Measurements from ENCODE around the gene CTNND2. TPM values are rescaled to one million over a fixed set of nuclear protein-coding genes. Genes with fewer than 3 reads are reported as not detected.

Gene CTNND2
- total RNA-seq, 1 experiment from 2014 or later = not detected

DNA sequence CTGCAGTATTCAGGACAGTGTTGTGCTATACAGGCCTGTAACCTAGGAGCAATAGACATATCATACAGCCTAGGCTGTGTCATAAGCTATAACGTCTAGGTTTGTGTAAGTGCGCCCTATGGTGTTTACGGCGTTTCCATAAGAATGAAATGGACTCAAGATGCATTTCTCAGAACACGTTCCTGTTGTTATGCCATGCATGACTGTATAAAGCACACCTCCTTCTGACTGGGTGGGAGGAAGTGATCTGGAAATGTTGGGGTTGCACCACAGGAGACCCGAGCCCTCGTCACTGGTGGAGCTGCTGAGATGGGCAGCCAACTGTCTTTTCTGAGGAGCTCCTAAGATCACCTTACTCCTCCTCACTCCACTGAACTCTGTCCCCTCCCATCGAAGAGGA is 751.9 kb downstream of the CTNND2 start:
- no peaks in the 10 kb centered on the region for H3K4me1 ChIP-seq (ENCODE audit: insufficient read depth, low read length, poor library complexity, severe bottlenecking)
- H3K36me3 ChIP-seq (ENCODE audit: insufficient read depth, low read length, poor library complexity, severe bottlenecking) = no peaks in the 10 kb centered on the region
- TF ChIP-seq EZH2 (IDR thresholded peaks at IDR 0.05; ENCODE audit: borderline replicate concordance, low read depth, low read length, poor library complexity, severe bottlenecking) (no peak), CTCF (conservative IDR thresholded peaks at IDR 0.05; ENCODE audit: low read depth, low read length) (no peak)
- POLR2A ChIA-PET (ENCODE audit: low non-redundant PET) = no interaction called here
- CTCF ChIA-PET = no interaction called here
- DNase-seq (ENCODE audit: low spot score) = no peak
- intact Hi-C loops (cut with micrococcal nuclease; ENCODE audit: unreplicated experiment) = no loop called here
- BruUV-seq (replicated peaks) = no TSS peak
- no peaks in the 10 kb centered on the region for H3K9me3 ChIP-seq (ENCODE audit: low read depth, low read length, poor library complexity, severe bottlenecking)
- H3K4me3 ChIP-seq (ENCODE audit: low read depth, low read length, poor library complexity, severe bottlenecking) = no peak overlapping the region
- H3K27ac ChIP-seq (ENCODE audit: low read depth, low read length, poor library complexity, severe bottlenecking) = no peak overlapping the region
- H3K27me3 ChIP-seq (replicated peaks; ENCODE audit: insufficient read depth, low read depth, low read length, poor library complexity) = peaks cover 11% of the 10 kb centered on the region

- BruUV-seq (replicated peaks) = no TSS peak
- Histone ChIP-seq H3K27ac (ENCODE audit: low read depth, low read length, poor library complexity, severe bottlenecking) (no peak overlapping the region), H3K36me3 (ENCODE audit: insufficient read depth, low read length, poor library complexity, severe bottlenecking) (no peaks in the 10 kb centered on the region), H3K27me3 (replicated peaks; ENCODE audit: insufficient read depth, low read depth, low read length, poor library complexity) (peaks cover 11% of the 10 kb centered on the region), H3K9me3 (ENCODE audit: low read depth, low read length, poor library complexity, severe bottlenecking) (no peaks in the 10 kb centered on the region), H3K4me1 (ENCODE audit: insufficient read depth, low read length, poor library complexity, severe bottlenecking) (no peaks in the 10 kb centered on the region), H3K4me3 (ENCODE audit: low read depth, low read length, poor library complexity, severe bottlenecking) (no peak overlapping the region)
- intact Hi-C loops (cut with micrococcal nuclease; ENCODE audit: unreplicated experiment) = no loop called here
- no peak for TF ChIP-seq CTCF (conservative IDR thresholded peaks at IDR 0.05; ENCODE audit: low read depth, low read length)
- no peak for TF ChIP-seq EZH2 (IDR thresholded peaks at IDR 0.05; ENCODE audit: borderline replicate concordance, low read depth, low read length, poor library complexity, severe bottlenecking)
- ChIA-PET CTCF (no interaction called here), POLR2A (ENCODE audit: low non-redundant PET) (no interaction called here)
- no peak for DNase-seq (ENCODE audit: low spot score)
Observed at GRCh38 chr5:11150976-11151375, 753.3 kb downstream of the CTNND2 start.

- H3K4me1 ChIP-seq (ENCODE audit: insufficient read depth, low read length, poor library complexity, severe bottlenecking) = no peaks in the 10 kb centered on the region
- no peaks in the 10 kb centered on the region for H3K36me3 ChIP-seq (ENCODE audit: insufficient read depth, low read length, poor library complexity, severe bottlenecking)
- no peak overlapping the region for H3K27ac ChIP-seq (ENCODE audit: low read depth, low read length, poor library complexity, severe bottlenecking)
- no TSS peak for BruUV-seq (replicated peaks)
- ChIA-PET POLR2A (ENCODE audit: low non-redundant PET) (no interaction called here), CTCF (no interaction called here)
- no peaks in the 10 kb centered on the region for H3K9me3 ChIP-seq (ENCODE audit: low read depth, low read length, poor library complexity, severe bottlenecking)
- intact Hi-C loops (cut with micrococcal nuclease; ENCODE audit: unreplicated experiment) = no loop called here
- no peak for DNase-seq (ENCODE audit: low spot score)
- no peak overlapping the region for H3K4me3 ChIP-seq (ENCODE audit: low read depth, low read length, poor library complexity, severe bottlenecking)
- TF ChIP-seq EZH2 (IDR thresholded peaks at IDR 0.05; ENCODE audit: borderline replicate concordance, low read depth, low read length, poor library complexity, severe bottlenecking) (no peak), CTCF (conservative IDR thresholded peaks at IDR 0.05; ENCODE audit: low read depth, low read length) (no peak)
- peaks cover 7% of the 10 kb centered on the region for H3K27me3 ChIP-seq (replicated peaks; ENCODE audit: insufficient read depth, low read depth, low read length, poor library complexity)
Observed at GRCh38 chr5:11148810-11149539, 755.3 kb downstream of the CTNND2 start.

All from A673 (cell line).